RWPE1 (cell line): ENCODE measurements around the gene GALNT15.

Source experiments
- CTCF ChIA-PET: fragments of 350-600 bp; sonication (Branson Sonifier 250); formaldehyde crosslinking; extraction: SDS; loops from one replicate; lab custom pipeline; 2021; lab: Yijun Ruan, JAX
- POLR2A ChIA-PET: fragments of 400-600 bp; formaldehyde crosslinking; extraction: SDS; loops from one replicate; lab custom pipeline; 2020; ENCODE audit warnings: antibody characterized with exemption; ENCODE audit not compliant: low non-redundant PET; lab: Yijun Ruan, JAX
- DNase-seq: peaks from one replicate; pipeline ENCODE4 v3.0.0; 2012; ENCODE audit warnings: low spot score
- H3K27ac ChIP-seq: fragments of 450-650 bp; 2 replicates; pipeline ENCODE4 v1.5.1; 2017
- CTCF ChIP-seq: fragments of 450-650 bp; conservative IDR thresholded peaks from 2 replicates; pipeline ENCODE4 v1.5.1; 2017; ENCODE audit warnings: low read depth, mild to moderate bottlenecking

The GALNT15 gene

GRCh38 chr3:16173283-16174025 is 1.0 kb upstream of the GALNT15 start:
- DNase-seq: no peak
- ChIA-PET POLR2A (no interaction called here), CTCF (no interaction called here)
- TF ChIP-seq CTCF: no peak
- H3K27ac ChIP-seq: no peak overlapping the region

- CTCF ChIA-PET: no interaction called here
- no peak for TF ChIP-seq CTCF
- H3K27ac ChIP-seq: no peak overlapping the region
- DNase-seq: no peak
- POLR2A ChIA-PET: no interaction called here
Observed at GRCh38 chr3:16174026-16174355, 489 bp upstream of the GALNT15 start.

- no peak overlapping the region for H3K27ac ChIP-seq
- DNase-seq: no peak
- TF ChIP-seq CTCF: no peak
- ChIA-PET CTCF (interaction anchor here (0.6 kb wide), 1 partner anchor 126 kb away, joined by 3 read pairs; no protein-coding TSS in a partner anchor), POLR2A (no interaction called here)
Observed at GRCh38 chr3:16174976-16175901, 759 bp downstream of the GALNT15 start.

GRCh38 chr3:16176391-16177030 is 2.0 kb downstream of the GALNT15 start:
- CTCF ChIA-PET: interaction anchor here (0.8 kb wide), 1 partner anchor 127 kb away, joined by 3 read pairs; no protein-coding TSS in a partner anchor
- no peak overlapping the region for H3K27ac ChIP-seq
- DNase-seq: no peak
- POLR2A ChIA-PET: no interaction called here
- no peak for TF ChIP-seq CTCF

DNA sequence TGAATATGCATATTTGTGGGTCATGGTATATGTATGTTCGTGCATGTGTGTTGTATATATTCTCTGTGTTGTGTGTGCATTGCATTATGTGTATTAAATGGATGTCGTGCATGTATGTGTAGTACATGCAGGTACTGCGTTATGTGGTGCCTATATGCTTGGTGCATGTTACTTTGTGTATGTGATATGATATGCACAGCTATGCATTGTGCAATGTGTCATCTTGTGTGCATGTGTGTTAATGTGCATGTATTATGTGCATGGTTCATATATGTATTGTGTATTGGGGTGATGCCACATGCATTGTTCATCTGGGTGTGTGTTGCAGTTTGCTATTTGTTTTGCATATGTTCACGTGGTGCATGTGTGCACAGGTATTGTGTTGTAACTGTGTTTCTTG is 2.9 kb downstream of the GALNT15 start:
- ChIA-PET CTCF (interaction anchor here (0.9 kb wide), 1 partner anchor 121 kb away, joined by 3 read pairs; no protein-coding TSS in a partner anchor), POLR2A (no interaction called here)
- no peak for TF ChIP-seq CTCF
- no peak overlapping the region for H3K27ac ChIP-seq
- DNase-seq: no peak
